IPS DF 6.9 (cell line): ENCODE results near the gene COL4A1.

ENCODE experiments used
- DNase-seq: peaks from one replicate; pipeline ENCODE4 v3.0.0-alpha.2; 2013; ENCODE audit warnings: low read depth, low spot score
- H3K27ac ChIP-seq: one replicate; pipeline ENCODE4 v1.5.1; 2013; ENCODE audit warnings: low read length, control low read depth
- H3K27me3 ChIP-seq: 2 replicates; pipeline ENCODE4 v1.6.1; 2013; ENCODE audit warnings: mild to moderate bottlenecking, low read length; ENCODE audit not compliant: control insufficient read depth, insufficient read depth
- H3K36me3 ChIP-seq: 2 replicates; pipeline ENCODE4 v1.6.1; 2013; ENCODE audit warnings: low read length; ENCODE audit not compliant: control insufficient read depth, insufficient read depth
- H3K4me1 ChIP-seq: 2 replicates; pipeline ENCODE4 v1.6.1; 2013; ENCODE audit warnings: low read length; ENCODE audit not compliant: control insufficient read depth, insufficient read depth
- H3K4me3 ChIP-seq: 2 replicates; pipeline ENCODE4 v1.5.1; 2013; ENCODE audit warnings: mild to moderate bottlenecking, low read length
- H3K9me3 ChIP-seq: 2 replicates; pipeline ENCODE4 v1.6.1; 2013; ENCODE audit warnings: low read length, inconsistent platforms; ENCODE audit not compliant: control insufficient read depth, insufficient read depth
- WGBS: extraction: QIAGEN DNeasy Blood & Tissue Kit; methylation state at CpG from one replicate; pipeline ENCODE4 v1.1.7; 2013; ENCODE audit warnings: mixed read lengths, missing lambda C conversion rate; ENCODE audit not compliant: insufficient read length, insufficient coverage; 5-methylcytosine and 5-hydroxymethylcytosine counted together

Gene COL4A1

DNA sequence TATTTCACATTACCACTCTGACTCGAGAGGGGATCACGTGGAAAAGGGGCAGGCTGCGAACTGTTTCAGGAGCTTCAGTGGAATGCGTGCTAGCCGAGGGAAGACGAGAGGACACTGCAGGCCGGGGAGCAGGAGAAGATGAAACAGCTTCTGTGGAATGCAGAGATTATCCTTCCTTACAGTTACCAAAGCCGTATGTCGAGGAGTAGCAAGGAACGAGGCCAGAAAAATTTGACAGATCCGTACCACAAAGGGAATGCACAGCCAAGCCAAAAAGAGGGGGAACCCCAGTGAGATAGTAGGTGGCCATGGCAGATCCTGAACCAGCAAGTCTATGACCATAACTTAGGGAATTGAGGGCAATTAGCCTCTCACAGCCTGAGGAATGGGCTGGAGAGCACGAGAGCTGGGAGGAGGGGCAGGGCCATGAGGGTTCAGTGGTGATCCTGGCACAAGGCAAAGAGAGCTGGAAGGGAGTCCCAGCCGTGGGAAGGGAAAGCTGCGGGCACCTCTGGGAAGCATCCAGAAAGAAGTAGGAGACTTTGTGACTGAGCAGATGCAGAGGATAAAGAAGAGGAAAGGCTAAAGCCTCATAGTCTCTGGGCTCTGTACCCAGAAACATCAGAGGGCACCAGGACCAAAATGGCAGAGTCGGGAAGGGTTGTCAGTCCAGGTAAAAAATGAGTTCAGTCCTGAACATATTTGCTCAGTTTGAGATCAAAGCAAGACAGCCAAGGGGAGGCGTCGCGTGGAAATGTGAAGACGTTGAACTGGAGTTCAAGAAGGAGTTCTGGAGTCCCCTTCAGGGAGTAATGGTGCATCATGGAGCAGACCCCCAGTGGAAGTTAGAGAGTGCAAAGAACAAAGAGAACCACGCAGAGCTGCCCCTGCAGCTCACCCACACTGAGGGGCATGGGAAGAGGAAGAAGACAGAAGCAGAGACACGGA, 5.1 kb downstream of the COL4A1 start:
- no peak overlapping the region for H3K27ac ChIP-seq
- DNase-seq = no peak
- no peaks in the 10 kb centered on the region for H3K36me3 ChIP-seq
- no peaks in the 10 kb centered on the region for H3K9me3 ChIP-seq
- H3K27me3 ChIP-seq = no peaks in the 10 kb centered on the region
- no peak overlapping the region for H3K4me3 ChIP-seq
- peaks cover 6% of the 10 kb centered on the region for H3K4me1 ChIP-seq
- WGBS = no CpG with 5 or more reads among the region's 21 CpGs

DNA sequence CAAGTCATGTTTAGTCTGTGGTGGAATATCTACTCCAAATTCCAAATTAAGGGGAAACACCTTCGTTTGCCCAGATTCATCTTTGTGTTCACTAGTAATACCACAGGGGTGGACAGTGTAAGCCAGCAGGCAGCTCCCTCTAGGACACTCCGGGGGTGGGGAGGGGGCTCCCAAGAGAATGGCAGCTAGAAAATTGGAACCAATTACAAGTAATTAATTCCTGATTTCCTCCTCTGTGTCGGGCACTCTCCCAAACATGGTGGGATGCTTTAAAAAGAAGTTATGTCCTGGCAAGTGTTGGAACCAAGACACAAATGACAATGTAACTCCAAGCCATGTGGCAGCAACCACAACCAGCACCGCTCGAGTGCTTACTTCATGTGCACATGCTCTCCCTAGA, 5.9 kb downstream of the COL4A1 start:
- H3K4me1 ChIP-seq = peaks cover 6% of the 10 kb centered on the region
- DNase-seq = no peak
- WGBS = no CpG with 5 or more reads among the region's 5 CpGs
- H3K27me3 ChIP-seq = no peaks in the 10 kb centered on the region
- H3K36me3 ChIP-seq = no peaks in the 10 kb centered on the region
- H3K27ac ChIP-seq = no peak overlapping the region
- no peaks in the 10 kb centered on the region for H3K9me3 ChIP-seq
- no peak overlapping the region for H3K4me3 ChIP-seq

DNA sequence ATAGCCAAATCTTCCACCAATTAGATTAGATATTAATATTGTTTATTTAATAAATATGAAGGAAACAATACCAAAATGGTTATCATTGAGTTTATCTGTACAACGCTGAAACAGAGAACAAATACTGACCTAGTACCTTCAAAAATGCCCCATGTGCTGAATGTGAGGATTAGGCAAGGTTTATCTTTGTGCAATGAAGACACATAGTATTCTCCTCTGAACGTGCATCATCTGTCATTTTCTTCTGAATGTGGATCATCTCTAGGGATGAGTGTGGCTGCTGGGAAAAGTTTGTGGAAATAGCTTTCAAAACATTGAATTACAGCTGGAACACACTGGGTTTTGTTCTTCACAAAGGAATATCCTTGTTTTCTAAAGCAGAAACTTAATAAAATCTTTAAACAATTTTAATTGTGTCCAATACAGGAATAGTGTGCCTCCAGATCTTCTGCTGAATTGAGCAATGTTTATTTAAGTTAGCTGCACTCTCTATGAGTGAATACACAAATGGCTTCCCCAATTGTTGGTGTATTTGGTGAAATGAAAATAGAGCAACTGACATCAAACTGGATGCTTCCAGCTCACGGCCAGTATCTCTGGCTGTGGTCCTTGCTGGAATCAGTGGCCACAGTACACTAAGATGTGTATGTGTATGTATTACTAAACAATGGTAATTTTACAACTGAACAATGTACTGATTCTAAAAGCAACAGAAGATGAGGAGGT, 6.7 kb downstream of the COL4A1 start:
- no peak overlapping the region for H3K4me3 ChIP-seq
- no peak overlapping the region for H3K27ac ChIP-seq
- no peaks in the 10 kb centered on the region for H3K36me3 ChIP-seq
- peaks cover 6% of the 10 kb centered on the region for H3K4me1 ChIP-seq
- WGBS = no CpG with 5 or more reads among the region's 3 CpGs
- no peak for DNase-seq
- H3K9me3 ChIP-seq = no peaks in the 10 kb centered on the region
- H3K27me3 ChIP-seq = no peaks in the 10 kb centered on the region

DNA sequence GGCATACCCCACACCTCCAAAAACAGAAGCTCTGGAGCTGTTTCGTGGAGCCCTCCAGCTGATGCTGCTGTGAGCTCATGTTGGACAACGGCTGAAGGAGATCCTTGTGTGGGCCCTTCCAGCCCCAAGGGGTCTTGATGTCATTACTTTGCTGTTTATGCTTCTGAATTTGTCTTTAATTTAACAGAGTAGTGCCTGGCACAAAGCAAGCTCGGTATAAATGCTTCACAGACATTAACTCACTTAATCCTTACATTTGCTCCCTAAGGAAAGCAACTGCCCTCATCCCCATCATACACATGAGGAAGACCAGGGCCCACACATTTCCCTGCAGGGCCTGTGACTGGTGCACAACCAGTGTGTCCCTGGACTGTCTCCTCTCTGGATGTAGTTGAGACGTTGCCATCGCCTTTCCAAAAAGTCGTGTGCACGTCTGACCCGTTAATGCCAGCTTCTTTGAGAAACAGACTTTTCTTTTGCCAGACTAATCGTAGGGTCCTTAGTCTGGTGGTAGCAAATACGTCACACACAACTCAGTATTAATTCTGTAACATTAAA, 7.6 kb downstream of the COL4A1 start:
- Histone ChIP-seq H3K9me3 (no peaks in the 10 kb centered on the region), H3K4me1 (peaks cover 6% of the 10 kb centered on the region), H3K27me3 (no peaks in the 10 kb centered on the region), H3K4me3 (no peak overlapping the region), H3K27ac (no peak overlapping the region), H3K36me3 (no peaks in the 10 kb centered on the region)
- DNase-seq = no peak
- no CpG with 5 or more reads among the region's 10 CpGs for WGBS

DNA sequence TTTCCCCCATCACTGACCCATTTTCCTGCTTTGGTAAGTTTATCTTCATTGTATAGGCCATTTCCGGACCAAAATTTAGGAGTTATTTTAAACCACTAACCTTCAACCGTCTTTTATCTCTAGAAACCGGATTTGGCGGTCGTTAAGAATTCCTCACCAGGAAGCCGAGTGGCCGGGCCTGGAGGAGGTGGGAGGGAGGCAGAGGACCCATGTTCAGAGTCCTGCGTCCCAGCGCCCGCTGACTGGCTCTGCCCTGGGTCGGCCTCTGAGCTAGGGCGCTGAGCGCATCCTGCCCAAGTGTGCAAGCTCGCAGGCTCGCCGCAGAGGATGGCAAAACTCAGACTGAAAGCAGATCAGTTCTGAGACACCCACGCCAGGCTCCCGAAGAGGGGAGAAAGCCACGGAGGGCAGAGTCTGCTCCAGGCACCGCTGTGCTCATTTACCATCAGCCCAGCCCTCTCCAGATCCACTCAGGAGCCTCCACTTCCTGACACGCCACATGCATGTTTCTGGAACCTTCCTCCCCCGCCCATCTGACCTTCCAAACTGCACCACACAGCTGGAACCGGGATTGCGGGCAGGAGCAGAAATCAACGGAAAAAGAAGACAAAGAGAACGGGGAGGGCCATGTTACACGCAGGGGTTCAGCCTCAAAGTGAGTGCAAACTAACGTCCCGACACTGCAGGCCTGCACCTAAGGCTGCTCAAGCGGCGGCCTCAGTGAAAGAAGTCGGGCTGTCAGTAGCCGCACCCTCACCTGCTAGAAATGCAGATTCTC, 8.3 kb downstream of the COL4A1 start:
- DNase-seq = no peak
- Histone ChIP-seq H3K36me3 (no peaks in the 10 kb centered on the region), H3K4me3 (no peak overlapping the region), H3K27me3 (no peaks in the 10 kb centered on the region), H3K9me3 (no peaks in the 10 kb centered on the region), H3K27ac (no peak overlapping the region), H3K4me1 (peaks cover 6% of the 10 kb centered on the region)
- WGBS = no CpG with 5 or more reads among the region's 33 CpGs

DNA sequence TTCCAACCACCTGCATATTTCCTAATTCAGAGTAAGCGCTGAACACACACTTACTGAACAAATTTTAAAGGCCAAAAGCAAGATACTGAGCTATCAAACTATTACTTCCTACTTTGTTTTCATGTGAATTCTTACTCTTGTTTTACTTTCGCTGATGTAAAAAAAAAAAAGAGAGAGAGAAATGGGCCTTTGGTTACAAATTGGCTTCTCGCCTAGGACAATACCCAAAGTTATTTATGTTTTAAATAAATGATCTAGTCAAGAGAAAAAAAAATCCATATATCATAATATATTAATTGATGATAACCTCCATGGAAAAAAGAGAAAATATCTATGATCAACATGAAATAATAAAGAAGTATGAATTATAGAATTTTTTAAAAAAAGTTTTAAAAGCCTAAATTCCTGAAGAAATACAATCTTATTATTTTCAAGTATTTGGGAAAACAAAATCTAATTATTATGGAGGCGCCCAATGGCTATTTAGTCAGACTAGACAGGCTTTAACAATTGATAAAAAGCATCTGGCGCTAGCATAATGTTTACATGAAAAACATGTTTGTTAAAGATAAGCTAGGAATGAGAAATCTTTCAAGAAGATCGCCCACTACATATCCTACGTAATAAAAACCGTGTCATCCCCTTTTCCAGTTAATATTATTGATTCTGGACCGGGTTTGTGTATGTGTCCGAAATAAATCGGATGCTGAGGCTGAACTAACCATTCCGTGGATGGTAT, 9.0 kb downstream of the COL4A1 start:
- H3K4me1 ChIP-seq = peaks cover 6% of the 10 kb centered on the region
- no peak overlapping the region for H3K27ac ChIP-seq
- H3K9me3 ChIP-seq = no peaks in the 10 kb centered on the region
- no peak overlapping the region for H3K4me3 ChIP-seq
- WGBS = no CpG with 5 or more reads among the region's 12 CpGs
- no peak for DNase-seq
- no peaks in the 10 kb centered on the region for H3K36me3 ChIP-seq
- no peaks in the 10 kb centered on the region for H3K27me3 ChIP-seq

DNA sequence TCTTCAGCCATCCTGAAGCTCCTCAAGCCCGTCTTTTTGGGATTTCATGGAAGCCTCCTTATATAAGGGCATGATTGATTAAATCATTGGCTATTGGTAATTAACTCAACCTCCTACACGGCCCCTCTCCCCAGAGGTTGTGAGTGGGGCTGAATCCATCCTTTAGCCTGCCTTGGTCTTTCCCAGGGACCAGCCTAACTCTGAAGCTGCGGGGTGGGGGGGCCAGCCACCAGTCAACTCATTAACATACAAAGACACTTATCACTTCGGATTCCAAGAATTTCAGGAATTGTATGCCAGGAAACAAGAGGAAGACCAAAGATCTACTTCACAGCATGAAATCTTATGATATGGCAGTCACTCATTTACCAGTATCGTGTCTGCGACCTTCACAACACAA, 9.9 kb downstream of the COL4A1 start:
- no peaks in the 10 kb centered on the region for H3K27me3 ChIP-seq
- H3K4me3 ChIP-seq = no peak overlapping the region
- H3K36me3 ChIP-seq = no peaks in the 10 kb centered on the region
- no peak for DNase-seq
- H3K27ac ChIP-seq = no peak overlapping the region
- no CpG with 5 or more reads among the region's 6 CpGs for WGBS
- H3K9me3 ChIP-seq = no peaks in the 10 kb centered on the region
- peaks cover 6% of the 10 kb centered on the region for H3K4me1 ChIP-seq

DNA sequence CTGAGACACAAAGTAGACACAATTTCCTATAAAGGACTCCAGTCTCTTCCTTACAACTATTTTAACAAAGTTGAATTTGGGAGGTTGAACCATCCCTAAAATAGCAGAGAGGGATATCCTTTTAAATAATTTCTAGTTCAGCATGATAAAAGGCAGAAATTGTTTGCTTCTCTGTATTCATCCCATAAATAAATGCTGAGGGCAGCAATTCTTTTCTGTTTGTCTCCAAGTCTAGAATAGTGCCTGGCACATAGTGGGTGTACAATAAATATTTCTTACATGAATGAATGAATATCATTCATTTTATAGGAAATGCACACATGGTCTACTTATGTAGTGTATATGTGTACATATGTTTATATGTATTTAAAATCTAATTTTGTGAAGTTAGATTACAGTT, 12.3 kb downstream of the COL4A1 start:
- Histone ChIP-seq H3K27me3 (no peaks in the 10 kb centered on the region), H3K9me3 (no peaks in the 10 kb centered on the region), H3K36me3 (no peaks in the 10 kb centered on the region), H3K27ac (no peak overlapping the region), H3K4me3 (no peak overlapping the region), H3K4me1 (peaks cover 6% of the 10 kb centered on the region)
- no peak for DNase-seq

DNA sequence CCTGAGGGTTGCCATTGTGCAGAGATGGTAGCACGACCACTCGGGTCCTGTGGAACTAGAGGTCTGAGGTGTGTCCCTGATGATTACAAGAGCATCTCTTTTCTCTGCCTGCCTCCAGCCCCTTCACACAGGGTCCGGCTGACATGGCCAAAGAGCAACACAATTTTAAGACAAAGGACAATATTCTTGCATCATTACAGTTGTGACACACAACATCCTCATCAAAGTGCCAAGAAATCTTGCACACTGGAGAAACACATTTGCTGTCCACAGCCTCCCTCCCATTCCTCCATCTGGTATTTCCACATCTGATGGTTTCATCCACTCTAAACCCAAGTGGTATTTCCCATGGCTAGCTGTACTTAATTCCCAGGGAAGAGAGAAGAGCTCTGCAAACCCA, 12.8 kb downstream of the COL4A1 start:
- DNase-seq = no peak
- Histone ChIP-seq H3K27ac (no peak overlapping the region), H3K27me3 (no peaks in the 10 kb centered on the region), H3K9me3 (no peaks in the 10 kb centered on the region), H3K4me1 (peaks cover 5% of the 10 kb centered on the region), H3K4me3 (no peak overlapping the region), H3K36me3 (no peaks in the 10 kb centered on the region)
- no CpG with 5 or more reads among the region's 3 CpGs for WGBS

DNA sequence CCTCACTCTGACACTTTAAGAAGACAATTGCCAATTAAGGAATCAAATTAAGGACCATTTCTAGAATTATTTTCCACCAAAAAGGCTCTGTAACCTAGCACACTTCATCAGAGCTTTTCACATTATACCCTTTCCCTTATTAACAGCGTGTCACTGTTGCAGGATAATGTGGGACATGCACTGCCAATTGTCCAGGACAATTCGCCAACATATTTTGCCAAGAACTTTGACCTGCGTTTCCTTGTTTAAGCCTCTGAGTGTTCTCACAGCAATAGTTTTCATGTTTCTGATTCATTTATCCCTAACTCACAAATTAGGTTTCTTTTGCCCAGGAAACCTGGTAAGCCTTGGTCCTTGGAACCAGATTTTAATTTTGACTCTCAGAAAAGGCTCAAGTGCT, 13.3 kb downstream of the COL4A1 start:
- H3K4me3 ChIP-seq = no peak overlapping the region
- DNase-seq = no peak
- H3K27me3 ChIP-seq = no peaks in the 10 kb centered on the region
- no peak overlapping the region for H3K27ac ChIP-seq
- no peaks in the 10 kb centered on the region for H3K9me3 ChIP-seq
- WGBS = no CpG with 5 or more reads among the region's 3 CpGs
- no peaks in the 10 kb centered on the region for H3K36me3 ChIP-seq
- H3K4me1 ChIP-seq = peaks cover 1% of the 10 kb centered on the region
